ENCODE results near the gene KANSL2. TPM values are rescaled to one million over a fixed set of nuclear protein-coding genes. Genes with fewer than 3 reads are reported as not detected.

Gene KANSL2
- total RNA-seq, 2 donors from 2014 or later = 16.1 to 24.3 TPM

DNA sequence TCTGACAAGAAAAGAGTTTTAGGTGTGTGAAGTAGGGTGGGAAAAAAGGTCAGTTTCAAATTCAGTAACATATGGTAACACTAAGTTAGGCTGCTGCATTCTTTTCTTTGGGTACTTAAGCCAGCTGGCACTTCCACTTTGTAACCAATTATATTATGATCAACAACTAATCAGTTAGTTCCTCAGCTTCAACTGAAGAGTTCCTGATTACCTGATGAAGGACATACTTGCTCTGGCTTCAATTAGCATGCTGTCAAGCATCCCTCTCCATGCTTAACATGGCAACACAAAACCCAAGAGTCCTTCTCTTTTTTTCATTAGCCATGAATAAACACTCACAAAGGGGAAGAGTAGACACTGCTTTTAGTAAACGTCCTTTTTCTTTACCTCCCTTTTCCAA is 6.8 kb upstream of the KANSL2 start:
- H3K27ac ChIP-seq = no peak overlapping the region
- H3K4me1 ChIP-seq = no peaks in the 10 kb centered on the region
- no peak overlapping the region for H3K4me3 ChIP-seq
- H3K27me3 ChIP-seq = no peaks in the 10 kb centered on the region
- TF ChIP-seq, protein P1, sequence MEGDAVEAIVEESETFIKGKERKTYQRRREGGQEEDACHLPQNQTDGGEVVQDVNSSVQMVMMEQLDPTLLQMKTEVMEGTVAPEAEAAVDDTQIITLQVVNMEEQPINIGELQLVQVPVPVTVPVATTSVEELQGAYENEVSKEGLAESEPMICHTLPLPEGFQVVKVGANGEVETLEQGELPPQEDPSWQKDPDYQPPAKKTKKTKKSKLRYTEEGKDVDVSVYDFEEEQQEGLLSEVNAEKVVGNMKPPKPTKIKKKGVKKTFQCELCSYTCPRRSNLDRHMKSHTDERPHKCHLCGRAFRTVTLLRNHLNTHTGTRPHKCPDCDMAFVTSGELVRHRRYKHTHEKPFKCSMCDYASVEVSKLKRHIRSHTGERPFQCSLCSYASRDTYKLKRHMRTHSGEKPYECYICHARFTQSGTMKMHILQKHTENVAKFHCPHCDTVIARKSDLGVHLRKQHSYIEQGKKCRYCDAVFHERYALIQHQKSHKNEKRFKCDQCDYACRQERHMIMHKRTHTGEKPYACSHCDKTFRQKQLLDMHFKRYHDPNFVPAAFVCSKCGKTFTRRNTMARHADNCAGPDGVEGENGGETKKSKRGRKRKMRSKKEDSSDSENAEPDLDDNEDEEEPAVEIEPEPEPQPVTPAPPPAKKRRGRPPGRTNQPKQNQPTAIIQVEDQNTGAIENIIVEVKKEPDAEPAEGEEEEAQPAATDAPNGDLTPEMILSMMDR (IDR thresholded peaks at IDR 0.05) = no peak
- H3K36me3 ChIP-seq = peaks cover 5% of the 10 kb centered on the region
- DNase-seq = no peak
- H3K9ac ChIP-seq (ENCODE audit: low read depth in 2 of 2, low read length in 2 of 2) = no peak overlapping the region
- no peaks in the 10 kb centered on the region for H3K9me3 ChIP-seq
- intact Hi-C loops (cut with DNase I) = no loop called here

DNA sequence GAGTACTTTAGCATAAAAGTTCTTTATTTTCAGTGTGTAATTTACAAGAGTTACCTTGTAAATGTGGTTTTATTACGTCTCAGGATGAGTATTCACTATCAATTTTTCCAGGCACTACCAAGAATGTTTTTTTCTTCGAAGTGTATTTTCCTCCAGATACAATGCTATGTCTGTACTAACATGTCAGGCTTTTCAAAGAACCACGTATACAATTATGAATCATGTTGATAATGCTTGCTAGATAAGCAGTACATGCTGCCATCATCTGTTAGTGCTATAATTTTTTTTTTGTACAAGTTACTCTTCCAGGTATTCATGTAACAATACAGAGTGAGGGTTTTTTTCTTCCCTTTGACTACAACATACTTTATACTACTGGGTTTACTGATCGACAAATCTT is 5.6 kb upstream of the KANSL2 start:
- TF ChIP-seq, protein P1 (IDR thresholded peaks at IDR 0.05) = no peak
- H3K9ac ChIP-seq (ENCODE audit: low read depth in 2 of 2, low read length in 2 of 2) = no peak overlapping the region
- H3K27ac ChIP-seq = no peak overlapping the region
- no peak for DNase-seq
- H3K9me3 ChIP-seq = no peaks in the 10 kb centered on the region
- no peaks in the 10 kb centered on the region for H3K4me1 ChIP-seq
- intact Hi-C loops (cut with DNase I) = no loop called here
- no peak overlapping the region for H3K4me3 ChIP-seq
- H3K27me3 ChIP-seq = no peaks in the 10 kb centered on the region
- H3K36me3 ChIP-seq = no peaks in the 10 kb centered on the region

DNA sequence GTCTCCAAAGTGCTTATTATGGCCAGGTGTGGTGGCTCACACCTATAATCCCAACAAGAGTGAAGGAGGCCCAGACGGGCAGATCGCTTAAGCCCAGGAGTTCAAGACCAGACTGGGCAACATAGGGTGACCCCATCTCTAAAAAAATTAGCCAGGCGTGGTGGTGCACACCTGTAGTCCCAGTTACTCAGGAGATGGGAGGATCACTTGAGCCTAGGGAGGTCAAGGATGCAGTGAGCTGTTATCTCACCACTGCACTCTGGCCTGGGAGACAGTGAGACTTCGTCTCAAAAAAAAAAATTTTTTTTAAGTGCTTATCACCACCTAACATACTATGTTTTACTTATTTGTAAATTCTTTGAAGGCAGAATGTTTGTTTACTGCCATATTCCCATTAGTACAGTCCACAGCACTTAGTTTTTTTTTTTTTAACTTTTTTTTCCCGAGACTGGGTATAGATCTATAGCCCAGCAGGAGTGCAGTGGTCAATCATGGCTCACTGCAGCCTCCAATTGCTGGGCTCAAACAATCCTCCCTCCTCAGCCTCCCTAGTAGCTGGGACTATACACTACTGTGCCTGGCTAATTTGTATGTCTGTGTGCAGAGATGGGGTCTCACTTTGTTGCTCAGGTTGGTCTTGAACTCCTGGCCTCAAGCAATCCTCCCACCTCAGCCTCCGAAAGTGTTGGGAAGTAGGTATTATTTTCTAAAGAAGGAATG is 4.7 kb upstream of the KANSL2 start:
- intact Hi-C loops (cut with DNase I) = no loop called here
- TF ChIP-seq, protein P1 (IDR thresholded peaks at IDR 0.05) = no peak
- H3K27ac ChIP-seq = no peak overlapping the region

DNA sequence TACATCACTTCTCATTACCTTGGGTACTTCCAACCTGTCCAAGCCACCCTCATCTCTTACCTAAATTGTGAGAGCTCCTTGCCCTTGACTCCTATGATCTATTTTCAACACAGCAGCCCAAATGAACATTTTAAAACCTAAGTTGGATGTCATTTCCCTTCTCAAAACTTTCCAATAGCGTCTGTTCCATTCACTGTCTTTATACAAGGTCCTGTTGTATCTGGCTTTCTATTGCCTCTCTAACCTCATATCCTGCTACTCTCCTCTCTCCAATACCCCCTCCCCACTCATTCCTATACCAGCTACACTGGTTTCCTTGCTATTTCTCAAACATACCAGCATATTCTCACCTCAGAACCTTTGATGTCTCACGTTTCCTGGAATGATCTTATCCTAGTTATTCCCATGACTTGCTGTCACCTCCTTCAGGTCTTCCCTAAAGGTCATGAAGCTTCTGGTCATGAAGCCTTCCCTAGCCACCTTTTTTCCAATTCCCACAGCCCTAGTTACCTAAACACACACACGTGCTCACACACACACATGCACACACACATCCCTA is 4.1 kb upstream of the KANSL2 start:
- no peaks in the 10 kb centered on the region for H3K9me3 ChIP-seq
- H3K27me3 ChIP-seq = no peaks in the 10 kb centered on the region
- H3K4me1 ChIP-seq = no peaks in the 10 kb centered on the region
- no peak overlapping the region for H3K27ac ChIP-seq
- no peak overlapping the region for H3K9ac ChIP-seq (ENCODE audit: low read depth in 2 of 2, low read length in 2 of 2)
- no peak for DNase-seq
- TF ChIP-seq, protein P1 (IDR thresholded peaks at IDR 0.05) = no peak
- H3K36me3 ChIP-seq = no peaks in the 10 kb centered on the region
- no peak overlapping the region for H3K4me3 ChIP-seq
- intact Hi-C loops (cut with DNase I) = no loop called here

More for the DNA sequence above, 4.7 kb upstream of the KANSL2 start:
- Histone ChIP-seq H3K27me3 (no peaks in the 10 kb centered on the region), H3K9ac (ENCODE audit: low read depth in 2 of 2, low read length in 2 of 2) (no peak overlapping the region), H3K4me3 (no peak overlapping the region), H3K4me1 (no peaks in the 10 kb centered on the region), H3K9me3 (no peaks in the 10 kb centered on the region), H3K36me3 (no peaks in the 10 kb centered on the region)
- no peak for DNase-seq

DNA sequence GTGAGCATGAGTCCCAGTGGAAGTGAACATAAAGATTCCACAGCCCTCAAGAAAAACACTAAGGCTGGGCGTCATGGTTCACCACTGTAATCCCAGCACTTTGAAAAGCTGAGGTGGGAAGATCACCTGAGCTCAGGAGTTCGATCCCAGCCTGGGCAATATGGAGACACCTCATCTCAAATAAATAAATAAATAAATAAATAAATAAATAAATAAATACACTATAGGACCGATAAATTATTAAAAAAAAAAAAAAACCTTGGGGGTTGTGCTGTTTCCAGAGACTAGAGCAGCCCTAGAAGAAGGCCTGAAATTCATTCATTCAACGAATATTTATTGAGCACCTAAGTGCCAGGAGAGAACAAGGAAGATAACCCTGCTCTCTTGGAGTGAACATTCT is 1.5 kb upstream of the KANSL2 start:
- Histone ChIP-seq H3K27me3 (no peaks in the 10 kb centered on the region), H3K9me3 (no peaks in the 10 kb centered on the region), H3K9ac (ENCODE audit: low read depth in 2 of 2, low read length in 2 of 2) (no peak overlapping the region), H3K27ac (no peak overlapping the region), H3K4me3 (no peak overlapping the region), H3K4me1 (peaks cover 5% of the 10 kb centered on the region), H3K36me3 (no peaks in the 10 kb centered on the region)
- TF ChIP-seq, protein P1 (IDR thresholded peaks at IDR 0.05) = no peak
- DNase-seq = no peak
- intact Hi-C loops (cut with DNase I) = no loop called here
